ENCODE data around the gene E2F4.

E2F4 gene

DNA sequence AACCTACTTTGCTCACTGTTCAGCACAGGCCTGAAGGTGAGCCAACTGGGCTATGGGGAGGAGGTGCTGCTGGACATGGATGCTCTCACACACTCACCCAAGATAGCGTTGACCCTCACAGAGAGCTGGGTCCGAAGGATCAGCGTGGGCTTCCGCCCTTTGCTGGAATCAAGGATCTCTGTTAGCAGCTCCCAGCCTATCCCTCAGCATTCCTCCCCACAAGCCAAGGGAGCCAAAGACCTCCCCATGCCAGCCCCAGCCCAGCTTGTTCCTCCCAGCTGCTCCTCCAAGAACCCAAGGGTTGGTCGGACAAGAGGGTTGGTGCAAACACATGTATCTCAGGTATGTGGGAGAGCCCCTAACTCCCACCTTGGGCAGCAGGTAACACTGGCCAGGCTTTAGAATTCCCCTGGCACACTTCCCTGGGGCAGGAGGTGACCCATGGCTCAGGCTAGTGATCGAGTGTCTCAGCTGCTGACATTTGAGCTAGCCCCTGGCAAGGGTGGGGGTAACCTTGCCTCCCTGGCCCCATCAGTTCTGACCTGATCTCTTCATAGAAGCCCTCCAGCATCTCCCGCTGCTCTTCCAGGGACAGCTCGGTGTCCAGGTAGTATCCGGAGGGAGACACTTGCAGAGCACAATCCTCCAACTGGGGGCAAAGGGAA, 47.0 kb downstream of the E2F4 start:
- DNase-seq = no peak

DNA sequence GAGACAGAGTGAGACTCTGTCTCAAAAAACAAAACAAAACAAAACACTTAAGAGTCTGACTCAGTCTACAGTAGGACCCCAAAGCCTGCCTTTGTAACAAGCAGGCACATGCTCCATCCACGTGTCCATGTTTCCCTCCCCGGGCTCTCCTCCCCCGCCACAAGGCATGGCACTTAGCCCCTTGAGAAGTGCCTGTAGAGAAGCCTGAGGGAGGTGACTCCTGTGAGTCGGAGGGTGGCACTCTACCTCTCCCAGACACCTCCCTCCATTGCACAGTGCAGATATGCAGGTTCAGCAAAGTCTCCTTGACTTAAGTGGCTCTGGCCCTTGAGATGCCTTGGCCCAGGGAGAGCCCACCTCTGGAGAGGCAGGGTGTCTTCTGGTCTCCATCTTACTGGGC, 48.6 kb downstream of the E2F4 start:
- DNase-seq = no peak

DNA sequence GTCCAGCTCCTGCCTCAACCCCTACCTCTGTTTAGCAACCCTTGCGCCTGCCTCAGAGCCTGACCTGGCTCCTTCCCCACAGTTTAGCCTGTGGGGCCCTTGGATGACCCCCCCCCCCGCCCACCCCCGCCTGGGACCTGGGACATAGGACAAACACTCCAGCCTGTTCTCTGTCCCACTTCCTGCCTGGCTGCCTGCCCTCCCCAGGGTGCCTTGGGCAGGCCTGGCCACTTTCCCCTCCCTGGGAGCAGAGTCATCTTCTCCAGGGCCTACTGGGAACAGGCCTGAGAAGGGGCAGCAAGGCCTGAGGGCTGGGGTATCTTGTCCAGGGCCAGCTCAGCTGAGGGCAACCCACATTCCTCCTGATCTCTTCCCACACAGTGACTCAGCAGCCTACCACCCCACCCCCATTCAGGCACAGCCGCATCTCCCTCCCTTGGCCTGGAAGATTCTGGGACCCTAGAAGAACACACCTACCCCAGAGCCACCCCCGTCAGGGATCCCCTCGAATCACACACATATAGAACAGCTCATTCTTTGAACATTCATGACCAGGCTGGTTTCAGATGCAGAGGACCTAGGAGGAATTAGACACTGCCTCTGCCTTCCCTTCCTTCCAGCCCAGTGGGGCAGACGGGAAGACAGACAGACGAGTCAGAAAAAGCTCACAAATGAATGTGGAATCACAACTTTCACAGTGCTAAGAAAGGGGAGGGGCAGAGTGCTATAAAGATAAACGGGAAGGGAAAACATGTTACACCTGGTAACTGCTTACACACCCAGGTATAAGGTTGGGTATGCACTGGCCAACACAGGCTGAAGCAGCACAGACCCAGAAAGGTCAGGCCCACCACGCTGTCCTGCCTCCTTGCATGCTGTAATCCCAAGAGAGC, 49.3 kb downstream of the E2F4 start:
- no peak for DNase-seq

DNA sequence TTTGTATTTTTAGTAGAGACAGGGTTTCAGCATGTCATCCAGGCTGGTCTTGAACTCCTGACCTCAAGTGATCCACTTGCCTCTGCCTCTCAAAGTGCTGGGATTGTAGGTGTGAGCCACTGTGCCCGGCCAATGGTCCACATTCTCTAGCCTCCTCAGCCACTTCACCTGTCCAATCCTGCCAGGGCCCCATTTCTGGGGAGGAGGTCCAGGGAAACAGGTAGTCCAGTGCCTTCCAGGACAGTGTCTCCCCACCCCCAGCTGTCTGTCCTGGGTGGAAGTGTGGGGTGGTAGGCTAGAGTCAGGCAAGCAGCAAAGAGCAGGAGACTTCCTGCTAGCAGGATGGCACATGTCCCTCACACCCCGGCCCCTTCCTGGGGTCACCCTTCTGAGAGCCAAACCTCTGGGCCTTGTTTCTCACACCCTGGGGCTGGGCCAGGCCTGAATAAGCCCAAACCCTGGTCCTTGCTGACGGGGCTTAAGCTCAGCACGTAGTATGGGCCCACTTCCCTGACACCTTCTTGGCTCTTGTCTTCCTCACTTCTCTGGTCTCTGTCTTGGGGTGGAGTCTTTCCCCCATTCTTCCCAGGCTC, 50.3 kb downstream of the E2F4 start:
- no peak for DNase-seq

DNA sequence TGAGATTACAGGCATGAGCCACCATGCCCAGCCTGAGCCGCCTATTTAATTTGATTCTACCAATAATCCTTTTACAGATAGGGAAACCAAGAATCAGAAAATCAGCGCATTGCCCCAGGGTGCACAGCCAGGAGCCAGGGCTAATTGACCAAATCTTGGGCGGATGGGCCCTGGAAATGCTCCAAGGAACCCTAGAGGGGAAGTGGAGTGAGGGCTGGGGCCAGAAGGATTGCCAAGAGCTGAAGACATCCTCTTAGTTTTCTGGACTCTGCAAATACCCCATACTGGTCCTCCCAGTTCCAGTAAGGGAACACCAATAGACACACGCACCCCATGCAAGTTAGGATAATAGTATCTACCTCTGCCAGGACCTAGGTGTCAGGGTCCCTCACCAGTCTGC, 51.5 kb downstream of the E2F4 start:
- no peak for DNase-seq

DNA sequence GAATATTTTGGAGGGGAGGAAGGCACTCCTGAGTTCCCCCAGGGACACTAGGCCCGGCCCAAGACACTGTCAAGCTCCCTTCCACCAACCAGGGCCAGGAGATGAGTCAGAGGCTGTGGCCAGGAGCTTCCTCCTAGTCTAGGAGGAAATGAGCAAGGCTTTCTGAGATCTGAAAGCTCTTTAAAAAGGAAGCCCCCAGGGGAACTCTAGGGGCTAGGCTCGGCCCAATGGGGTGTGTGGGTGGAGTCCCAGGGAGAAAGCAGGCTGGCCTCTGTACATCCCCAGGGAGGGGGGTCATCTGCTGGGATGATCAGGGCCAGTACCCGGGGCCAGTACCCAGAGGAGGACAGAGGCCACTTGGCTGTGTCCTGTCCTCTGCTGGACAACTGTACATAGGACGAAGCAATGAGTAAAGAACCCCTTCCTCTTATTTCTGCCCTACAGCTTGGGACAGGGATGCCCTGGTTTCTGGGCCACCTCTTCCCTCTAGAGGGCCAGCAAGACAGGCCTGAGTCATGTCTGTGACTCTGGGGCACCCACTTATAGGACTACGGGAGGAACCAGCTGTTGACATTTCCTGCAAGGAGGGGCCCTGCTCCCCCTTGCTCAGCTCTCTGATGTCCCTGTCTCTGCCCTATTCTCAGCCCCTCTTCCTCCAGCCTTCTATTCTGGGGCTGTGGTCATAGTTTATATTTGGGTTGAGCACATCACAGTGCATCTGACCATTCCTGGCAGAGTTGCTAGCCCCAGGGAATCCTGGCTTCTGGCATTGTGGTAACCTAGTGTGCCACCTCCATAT, 52.6 kb downstream of the E2F4 start:
- DNase-seq = peak; percentile 22 to 41

DNA sequence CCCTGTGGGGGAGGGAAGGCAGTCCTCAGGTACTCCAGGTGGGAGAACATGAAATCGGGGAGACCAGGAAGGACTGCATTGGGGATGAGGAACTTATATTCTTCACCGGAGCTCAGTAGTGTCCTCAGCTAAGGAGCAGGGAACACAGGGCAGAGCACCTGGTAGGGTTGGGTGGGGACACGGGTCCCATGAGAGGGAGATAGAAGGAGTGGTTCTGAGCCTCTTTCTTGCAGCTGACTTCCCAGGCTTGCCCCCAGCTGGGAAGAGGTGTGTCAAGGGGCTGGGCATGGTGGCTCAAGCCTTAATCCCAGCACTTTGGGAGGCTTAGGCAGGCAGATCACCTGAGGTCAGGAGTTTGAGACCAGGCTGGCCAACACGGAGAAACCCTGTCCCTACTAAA, 53.2 kb downstream of the E2F4 start:
- DNase-seq = no peak

DNA sequence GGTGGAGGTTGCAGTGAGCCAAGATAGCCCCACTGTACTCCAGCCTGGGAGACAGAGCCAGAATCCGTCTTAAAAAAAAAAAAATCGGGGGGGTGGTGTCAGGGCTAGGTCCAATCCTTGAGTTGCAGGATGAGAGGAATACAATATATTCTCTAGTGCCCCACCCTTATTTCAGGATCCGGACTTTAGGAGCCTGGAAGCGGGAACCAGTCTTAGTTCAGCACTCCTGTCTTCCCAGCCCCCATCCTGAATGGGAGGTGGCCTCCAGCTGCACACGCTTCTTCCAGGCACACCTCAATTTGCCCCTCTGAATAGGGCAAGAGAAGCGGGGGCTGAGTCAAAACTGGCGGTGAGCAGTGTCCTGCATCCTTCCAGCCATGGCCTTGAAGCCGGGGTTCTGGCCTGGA, 53.7 kb downstream of the E2F4 start:
- DNase-seq = no peak

DNA sequence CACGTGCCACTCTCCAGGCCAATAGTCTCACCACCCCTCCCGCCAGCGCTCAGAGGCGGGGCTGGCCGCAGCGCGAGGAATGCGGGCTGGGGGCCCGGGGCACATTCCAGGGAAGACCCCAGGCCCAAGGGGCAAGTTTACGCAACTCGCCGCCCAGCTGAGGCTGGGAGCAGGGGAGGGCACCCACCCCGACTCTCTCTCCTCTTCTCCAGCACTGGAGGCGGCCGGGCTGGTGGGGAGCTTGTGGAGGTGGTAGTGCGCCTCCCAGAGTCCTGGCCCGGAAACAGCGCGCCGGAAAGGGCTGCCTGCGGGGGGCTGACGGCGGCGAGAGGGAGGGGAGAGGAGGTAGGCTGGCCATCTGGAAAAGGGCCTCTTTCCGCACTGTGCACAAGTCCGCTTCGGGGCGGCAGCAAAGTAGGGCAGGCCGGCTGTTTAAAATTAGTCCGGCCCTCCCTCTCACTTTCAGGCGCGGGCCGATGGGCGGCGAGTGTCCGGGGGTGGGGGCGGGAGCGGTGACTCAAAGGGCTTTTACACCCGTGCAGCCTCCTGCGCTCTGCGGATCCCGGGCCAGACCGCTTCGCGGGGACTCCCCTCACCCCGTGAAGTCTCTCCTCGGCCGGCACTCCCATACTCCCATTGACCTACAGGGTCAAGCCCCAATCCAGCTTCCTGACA, 54.3 kb downstream of the E2F4 start:
- DNase-seq = peak in 1 of 2 donors; percentile 45

DNA sequence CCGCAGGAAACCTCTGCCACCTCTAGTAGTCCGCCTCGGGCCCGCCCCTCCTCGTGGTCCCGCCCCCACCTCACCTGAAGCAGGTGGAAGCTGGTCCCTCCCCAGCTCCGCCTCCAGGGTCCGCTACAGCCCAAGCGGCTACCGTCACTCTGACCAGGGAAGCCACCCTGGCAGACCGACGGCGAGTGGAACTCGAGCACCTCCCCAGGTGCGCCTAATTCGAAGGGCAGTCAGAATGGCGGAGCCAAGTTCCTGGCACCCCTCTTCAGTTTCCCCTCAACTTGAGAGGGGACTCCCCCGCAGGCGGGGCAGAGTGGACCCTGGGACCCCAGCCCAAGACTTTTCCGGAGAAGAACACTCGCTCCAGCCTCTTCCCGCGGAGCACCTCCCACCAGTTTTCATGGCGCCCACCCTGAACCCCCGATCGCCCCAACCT, 54.8 kb downstream of the E2F4 start:
- no peak for DNase-seq

DNA sequence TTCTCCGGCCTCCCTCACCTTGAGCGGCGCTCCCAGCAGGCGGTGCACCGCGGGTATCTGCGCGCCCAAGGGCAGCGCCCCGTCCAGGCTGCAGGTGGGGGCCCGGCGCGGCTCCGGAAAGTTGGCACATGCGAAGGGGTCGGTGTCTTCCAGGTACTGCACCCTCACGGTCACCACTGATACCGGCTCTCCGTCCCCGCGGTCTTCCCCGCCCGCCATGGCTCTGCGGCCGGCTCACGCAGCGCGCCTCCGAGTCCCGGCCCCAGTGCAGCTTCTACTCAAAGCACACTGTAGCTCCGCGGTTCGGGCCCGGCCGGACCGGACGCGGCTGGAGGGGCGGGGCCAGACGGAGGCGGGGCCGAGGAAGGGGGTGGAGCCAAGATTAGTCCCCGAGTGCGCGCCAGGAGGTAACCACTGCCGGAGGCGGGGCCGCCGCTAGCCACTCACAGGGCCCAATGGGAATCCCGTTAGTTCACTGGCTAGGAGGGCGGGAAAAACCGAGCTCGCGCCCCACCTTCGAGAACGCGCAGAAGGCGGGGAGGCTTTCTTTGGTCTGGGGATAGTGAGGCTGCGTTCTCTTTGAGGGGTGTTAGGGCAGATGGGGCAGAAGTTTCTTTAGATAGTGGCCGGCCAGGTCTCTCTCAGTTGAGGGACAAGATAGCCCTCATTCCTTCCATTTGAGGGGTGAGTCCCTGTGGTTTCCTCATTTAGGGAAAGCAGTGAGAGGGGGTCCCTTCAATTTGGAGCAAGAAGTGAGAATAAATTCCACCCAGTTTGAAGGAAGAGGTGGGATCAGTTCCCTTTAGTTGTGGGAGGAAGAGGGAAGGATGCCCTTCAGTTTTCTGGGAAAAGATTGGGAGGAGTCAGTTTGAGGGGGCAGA, 55.5 kb downstream of the E2F4 start, which contains the start of gene FHOD1:
Gene FHOD1 (minus strand): TSS at position 290 of the 881 bp plus-strand sequence. CDS start 71 bp downstream, at position 219.
- DNase-seq = peak; percentile 82 to 87

DNA sequence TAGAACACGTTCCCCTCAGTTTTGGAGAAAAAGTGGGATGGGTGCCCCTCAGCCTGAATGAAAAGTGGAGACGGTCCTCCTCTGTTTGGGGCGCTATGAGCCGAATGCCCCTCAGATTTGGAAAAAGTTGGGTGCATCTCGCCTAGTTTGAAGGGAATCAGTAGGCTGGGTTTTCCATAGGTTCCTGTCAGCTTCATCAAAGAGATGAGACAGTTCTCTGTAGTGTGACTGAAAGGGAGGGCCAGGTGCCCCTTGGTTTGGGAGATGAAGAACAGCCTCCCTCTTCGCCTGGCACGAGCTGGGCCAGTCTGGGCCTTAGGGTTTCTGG, 56.1 kb downstream of the E2F4 start:
- no peak for DNase-seq
